ENCODE results near the gene SLC25A26.
A peak's percentile ranks its signal among the peaks of the same experiment; 100 is the strongest.

Gene SLC25A26

DNA sequence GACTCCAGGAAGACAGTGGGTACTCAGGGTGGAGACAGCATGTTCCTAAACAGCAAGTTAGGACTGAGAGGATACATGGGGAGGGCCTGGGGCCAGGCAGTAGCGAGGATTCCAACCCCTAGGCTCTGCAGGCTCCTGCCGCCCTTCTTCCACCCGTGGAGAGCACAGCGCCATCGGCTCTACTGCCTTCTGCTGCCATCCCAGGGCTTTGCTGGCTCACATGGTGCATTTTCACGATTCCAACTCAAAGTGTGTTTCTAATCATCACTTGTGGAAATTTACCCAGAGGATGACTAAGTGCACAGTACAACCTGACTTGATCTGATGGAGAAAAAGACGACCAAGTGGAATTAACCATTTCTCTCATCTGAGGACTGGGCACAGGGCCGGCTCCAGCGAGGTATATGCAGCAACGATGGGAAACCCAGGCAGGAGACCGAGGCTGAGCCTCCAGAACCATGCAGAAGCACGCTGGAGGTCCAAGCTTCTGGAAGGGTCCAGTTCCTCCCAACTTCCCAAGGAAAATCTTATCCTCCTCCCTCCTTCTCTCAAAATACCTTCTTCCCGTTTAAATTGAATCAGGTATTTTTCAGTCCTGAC lies 175.5 kb downstream of the SLC25A26 start:
- no peak for DNase-seq (ENCODE audit: low read depth)

- no peak for DNase-seq (ENCODE audit: low read depth)
Measured at GRCh38 chr3:66396888-66397287, 176.1 kb downstream of the SLC25A26 start.

GRCh38 chr3:66397745-66398144 lies 176.9 kb downstream of the SLC25A26 start:
- no peak for DNase-seq (ENCODE audit: low read depth)

- DNase-seq (ENCODE audit: low read depth), result peak; percentile 17
Measured at GRCh38 chr3:66398228-66399025, 177.6 kb downstream of the SLC25A26 start.

DNA sequence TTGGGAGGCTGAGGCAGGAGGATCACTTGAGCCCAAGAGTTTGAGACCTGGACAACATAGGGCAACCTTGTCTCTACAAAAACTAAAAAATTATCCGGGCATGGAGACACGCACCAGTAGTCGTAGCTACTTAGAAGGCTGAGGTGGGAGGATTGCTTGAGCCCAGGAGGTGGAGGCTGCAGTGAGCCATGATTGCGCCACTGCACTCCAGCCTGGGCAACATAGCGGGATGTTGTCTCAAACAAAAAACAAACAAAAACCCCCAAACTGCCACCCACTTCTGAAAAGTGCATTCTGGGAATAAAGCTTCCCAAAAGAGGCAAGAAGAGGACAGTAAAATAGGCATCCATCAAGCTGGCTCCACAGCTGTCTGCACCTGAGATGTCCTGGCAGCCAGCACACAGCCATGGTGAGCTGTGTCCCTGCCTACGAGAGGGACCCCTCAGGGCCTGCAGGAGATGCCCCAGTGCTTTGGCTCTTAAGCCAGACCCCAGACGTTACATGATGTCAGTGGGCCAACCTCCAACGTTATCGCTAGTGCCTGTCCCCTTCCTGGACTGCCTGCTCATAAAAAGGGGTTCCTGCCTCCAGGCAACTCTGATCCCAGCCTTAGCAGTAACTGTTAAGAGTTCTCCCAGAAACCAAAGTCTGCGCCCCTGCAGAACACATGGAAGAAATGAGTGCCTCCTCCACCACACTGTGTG lies 178.9 kb downstream of the SLC25A26 start:
- DNase-seq (ENCODE audit: low read depth), result no peak

GRCh38 chr3:66400411-66401156 lies 179.8 kb downstream of the SLC25A26 start:
- DNase-seq (ENCODE audit: low read depth), result no peak

DNA sequence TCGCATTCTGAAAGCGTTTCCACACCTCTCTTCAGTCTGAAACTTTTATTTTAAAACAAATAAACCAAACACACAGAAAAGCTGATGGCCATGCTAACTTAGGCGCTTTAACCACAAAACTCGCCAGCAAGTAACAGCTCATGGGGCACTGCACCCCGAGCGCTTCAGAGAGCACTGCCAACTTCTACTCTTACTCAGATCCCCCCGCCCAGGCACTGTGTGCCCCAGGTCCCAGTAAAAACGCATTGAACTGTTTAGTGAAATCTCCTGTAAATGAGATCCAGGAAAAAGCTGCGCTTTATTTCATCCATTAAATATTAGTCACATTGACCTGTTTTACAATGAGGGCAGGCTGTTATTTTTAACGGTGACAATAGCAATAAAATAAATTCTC lies 180.4 kb downstream of the SLC25A26 start:
- no peak for DNase-seq (ENCODE audit: low read depth)

DNA sequence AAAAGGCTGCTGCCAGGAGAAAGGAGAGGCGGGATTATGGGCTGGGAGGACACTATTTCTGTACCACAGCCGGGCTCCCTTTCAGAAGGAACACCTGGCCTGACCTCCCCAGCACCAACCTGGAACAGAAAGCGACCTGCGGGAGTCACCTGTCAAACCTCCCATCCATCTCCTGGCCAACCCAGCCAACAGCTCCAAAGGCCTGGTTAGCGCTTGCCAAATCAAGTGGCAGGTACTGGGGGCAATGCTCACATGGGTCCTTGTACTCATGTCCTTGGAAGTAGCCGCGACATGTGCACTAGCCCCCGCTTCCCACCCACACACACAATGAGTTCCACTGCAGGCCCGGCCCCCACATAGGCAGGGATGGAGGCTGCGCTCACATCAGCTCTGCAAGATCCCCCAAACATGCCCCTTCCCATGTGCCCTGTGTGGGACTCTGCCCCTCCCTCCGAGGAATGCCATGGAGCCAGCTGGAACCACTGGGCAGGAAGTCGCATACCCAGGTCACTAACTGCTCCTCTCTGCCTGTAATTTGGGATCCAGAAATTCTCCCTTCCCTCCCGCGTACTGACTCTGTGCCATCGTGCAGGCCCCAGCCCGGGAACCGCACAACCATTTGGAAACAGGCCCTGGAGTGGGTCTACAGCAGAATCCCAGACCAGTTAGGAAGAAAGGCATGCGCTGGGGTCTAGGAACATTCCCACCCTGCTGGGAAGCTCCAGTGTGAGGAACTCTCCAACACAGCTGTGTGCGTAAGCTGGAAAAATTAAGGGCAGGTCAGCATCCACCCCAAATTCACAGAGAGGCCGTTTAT lies 181.1 kb downstream of the SLC25A26 start:
- no peak for DNase-seq (ENCODE audit: low read depth)

- no peak for DNase-seq (ENCODE audit: low read depth)
Measured at GRCh38 chr3:66402596-66403290, 181.9 kb downstream of the SLC25A26 start.

DNA sequence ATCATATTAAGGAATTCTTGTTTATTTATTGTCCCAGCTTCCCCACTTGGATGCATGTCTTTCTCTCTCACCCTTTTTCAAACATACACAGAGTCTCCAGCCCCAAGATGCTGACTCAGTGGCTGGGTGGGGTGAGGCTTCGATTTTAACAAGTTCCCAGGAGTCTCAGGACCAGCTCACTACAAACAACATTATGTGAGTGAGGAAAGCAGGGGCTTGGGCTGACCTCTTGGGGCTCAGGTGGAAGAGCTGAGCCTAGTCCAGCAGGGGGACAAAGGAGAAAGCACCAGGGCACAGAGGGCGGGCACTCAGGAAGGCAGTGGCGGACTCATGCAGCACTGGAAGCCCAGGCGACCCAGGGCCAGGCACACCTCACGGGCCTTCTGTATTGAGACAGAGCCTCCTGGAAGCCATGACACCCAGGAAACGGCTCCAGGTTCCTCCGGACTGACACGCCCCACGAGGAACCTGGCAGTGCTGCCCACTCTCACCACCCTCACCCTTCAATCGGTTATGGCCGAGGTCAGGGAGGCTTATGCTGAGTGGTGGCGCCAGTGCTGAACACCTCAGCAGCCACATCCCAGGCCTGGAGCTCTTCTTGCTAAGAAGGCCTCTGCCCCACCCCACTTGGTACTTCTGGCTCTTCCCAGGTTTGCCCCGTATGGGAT lies 182.7 kb downstream of the SLC25A26 start:
- no peak for DNase-seq (ENCODE audit: low read depth)

GRCh38 chr3:66404197-66404596 lies 183.4 kb downstream of the SLC25A26 start:
- no peak for DNase-seq (ENCODE audit: low read depth)

- DNase-seq (ENCODE audit: low read depth), result no peak
Measured at GRCh38 chr3:66404903-66405700, 184.3 kb downstream of the SLC25A26 start.

DNA sequence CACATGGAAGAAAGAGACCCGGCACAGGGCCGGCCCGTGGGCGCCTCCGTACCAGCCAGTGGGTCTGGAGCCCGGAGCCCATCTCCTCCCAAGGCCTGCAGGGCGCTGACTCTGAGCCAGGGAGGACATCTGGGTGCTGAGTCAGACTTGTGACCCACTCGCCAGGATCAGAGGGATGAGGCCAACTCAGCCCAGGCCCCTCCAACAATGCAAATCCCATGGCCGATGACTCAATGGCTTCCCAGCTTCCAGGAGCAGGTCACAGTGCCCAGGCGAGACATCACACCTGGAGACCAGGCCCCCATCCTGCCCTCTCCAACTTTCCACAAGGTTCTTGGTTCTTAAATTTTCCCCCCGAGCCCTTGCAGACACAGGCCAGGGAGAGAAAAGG lies 184.9 kb downstream of the SLC25A26 start:
- DNase-seq (ENCODE audit: low read depth), result peak; percentile 87

DNA sequence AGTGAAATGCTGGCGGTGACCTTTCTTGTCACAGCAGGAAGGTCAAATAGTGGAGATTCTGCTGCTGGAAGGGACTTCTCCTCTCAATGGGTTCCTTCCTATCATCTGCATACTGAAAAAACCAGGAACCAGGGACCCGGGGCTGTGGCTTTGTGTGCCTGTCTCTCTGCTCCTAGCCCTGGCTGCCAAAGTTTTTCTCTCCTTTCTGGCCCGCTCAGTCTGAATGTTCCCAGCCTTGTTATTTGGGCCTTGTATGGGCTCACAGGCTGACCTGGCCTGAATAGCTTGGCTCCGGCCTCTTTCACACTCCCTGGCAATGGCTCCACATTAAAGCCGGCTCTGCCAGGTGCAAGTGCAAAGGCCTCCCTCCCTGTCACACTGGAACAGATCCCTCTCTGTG lies 185.4 kb downstream of the SLC25A26 start:
- no peak for DNase-seq (ENCODE audit: low read depth)

DNA sequence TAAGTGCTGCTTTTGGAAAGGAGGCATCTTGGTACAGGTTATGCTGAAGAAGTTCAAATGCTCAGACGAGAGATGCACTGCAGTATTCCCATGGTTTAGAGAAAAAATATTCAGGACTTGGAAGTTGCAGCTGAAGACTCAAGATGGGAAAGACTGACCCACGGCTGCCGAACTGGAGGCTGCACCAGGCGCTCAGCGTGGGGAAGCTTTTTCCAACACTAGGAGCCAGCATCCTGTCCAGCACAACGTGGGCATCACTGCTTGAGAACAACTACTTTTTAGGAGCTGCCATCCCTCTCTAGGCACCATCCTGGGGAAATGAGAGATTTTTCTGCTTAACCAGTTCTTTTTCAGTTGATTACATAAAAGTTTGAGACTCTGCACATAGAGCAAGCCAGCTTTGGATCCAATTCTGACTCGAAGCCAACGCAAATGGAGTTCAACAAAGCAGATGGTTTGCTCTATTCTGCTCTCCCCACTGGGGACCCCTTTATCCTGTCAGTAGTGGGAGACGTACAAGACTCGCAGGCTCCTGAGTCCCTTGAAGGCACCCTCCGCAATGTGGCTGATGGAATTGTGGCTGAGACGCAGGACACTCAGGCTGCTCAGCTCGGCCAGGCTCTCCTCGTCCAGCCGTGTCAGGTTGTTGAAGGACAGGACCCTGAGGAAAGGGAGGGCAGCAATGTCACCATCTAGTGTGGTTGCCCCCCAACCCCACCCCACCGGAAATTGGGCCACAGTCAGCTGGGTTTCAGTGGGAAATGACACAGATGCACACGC lies 186.2 kb downstream of the SLC25A26 start:
- no peak for DNase-seq (ENCODE audit: low read depth)

- peak; percentile 64 for DNase-seq (ENCODE audit: low read depth)
Measured at GRCh38 chr3:66407611-66408218, 186.9 kb downstream of the SLC25A26 start.

- no peak for DNase-seq (ENCODE audit: low read depth)
Measured at GRCh38 chr3:66409771-66410754, 189.3 kb downstream of the SLC25A26 start.

Measured in ELR (cell line).